ENCODE results near the gene NTF3.
"Not testable (repeated sequence)": the region's sequence is repeated elsewhere in the genome, so short reads cannot be mapped to it uniquely, and the experiment has no call there.

The NTF3 gene

DNA sequence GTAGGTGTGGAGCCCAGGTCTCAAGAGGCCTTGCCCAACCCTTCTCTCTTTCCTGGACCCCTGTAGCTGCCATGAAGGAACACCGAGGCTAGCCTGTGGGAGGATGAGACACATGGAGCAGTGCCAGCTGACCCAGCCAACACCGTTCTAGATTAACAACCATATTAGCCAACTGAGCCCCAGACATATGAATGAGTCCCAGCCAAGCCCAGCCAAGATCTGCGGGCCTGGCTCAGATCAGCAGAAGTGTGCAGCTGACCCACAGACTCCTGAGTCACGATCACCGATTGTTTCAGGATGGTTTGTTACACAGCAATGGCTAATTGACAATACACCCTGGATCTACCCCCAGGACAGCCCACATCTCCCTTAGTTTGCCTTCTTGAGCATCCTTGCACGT lies 82.1 kb downstream of the NTF3 start:
- DNase-seq, result no peak

DNA sequence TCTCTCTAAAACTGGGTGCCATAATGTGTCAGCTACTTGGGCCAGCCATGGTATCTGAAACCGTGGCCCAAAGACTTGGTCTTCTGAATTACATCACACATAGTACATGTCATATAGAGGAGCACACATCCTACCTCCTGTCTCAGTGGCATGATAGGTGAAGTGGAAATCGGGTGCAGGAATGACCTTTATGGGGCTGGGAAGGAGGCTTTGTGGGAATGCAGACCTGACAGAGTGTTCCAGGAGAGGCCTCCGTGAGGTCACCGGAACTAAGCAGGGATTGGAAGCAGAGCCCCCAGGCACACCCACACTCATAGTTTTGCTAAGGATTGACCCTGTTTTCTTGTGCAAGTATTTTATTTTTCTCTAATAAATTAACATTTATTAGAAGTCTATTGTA lies 82.6 kb downstream of the NTF3 start:
- no peak for DNase-seq

DNA sequence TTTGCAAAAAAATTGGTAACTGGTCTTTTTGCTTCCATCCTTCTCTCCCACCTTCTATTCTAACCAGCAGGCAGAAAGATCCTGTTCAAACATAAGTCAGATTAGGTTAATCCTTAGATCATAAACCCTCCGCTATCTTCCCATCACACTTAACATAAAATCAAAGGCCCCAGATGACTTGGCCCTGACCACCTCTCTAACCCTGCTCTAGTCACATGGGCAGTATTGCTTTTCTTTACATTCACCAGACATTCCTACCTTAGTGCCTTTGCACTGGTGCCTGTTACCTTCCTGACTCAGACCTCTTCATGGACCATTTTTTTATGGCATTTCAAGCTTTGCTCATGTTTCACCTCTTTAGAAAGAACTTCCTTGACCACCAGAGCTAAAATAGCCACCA lies 83.5 kb downstream of the NTF3 start:
- DNase-seq, result no peak

DNA sequence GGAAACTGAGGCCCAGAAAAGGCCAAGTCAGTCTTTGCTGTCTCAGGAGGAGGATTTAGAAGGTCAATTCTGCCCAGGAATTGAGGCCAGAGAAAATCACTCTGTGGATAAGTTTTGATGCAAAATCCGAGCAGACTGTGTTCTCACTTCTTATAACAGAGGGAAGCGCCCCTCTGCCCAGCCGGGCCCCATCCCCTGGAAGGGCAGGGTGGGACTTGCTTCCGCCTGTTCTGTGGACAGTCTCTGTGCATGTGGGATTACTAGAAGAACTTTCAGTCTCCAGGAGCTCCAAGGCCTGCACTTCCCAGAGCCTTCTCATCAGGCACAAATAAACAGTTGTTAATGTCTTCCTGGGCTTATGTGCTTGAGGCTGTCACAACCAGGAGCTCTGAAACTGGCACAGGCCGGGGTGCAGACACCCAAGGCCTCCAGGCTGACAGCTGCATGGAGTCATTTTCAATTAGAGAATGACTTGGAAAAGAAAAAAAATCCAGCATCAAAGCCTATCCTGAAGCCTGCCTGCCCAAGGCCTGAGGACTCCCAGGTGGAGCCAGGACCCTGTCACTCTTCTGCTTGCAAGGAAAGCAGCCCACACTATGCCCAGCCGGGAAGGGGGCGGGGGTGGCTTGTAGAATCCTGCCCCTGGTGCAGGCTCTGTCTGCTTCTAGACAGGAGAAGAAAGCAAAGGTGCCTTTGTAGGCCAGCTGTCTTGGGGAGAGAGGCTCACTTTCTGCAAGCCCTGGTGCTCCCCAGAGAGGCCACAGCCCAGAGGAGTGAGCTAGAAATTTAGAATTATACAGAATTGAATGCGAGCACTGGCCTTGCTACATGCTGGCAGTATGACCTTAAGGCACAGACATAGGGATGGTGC lies 84.7 kb downstream of the NTF3 start:
- no peak for DNase-seq

DNA sequence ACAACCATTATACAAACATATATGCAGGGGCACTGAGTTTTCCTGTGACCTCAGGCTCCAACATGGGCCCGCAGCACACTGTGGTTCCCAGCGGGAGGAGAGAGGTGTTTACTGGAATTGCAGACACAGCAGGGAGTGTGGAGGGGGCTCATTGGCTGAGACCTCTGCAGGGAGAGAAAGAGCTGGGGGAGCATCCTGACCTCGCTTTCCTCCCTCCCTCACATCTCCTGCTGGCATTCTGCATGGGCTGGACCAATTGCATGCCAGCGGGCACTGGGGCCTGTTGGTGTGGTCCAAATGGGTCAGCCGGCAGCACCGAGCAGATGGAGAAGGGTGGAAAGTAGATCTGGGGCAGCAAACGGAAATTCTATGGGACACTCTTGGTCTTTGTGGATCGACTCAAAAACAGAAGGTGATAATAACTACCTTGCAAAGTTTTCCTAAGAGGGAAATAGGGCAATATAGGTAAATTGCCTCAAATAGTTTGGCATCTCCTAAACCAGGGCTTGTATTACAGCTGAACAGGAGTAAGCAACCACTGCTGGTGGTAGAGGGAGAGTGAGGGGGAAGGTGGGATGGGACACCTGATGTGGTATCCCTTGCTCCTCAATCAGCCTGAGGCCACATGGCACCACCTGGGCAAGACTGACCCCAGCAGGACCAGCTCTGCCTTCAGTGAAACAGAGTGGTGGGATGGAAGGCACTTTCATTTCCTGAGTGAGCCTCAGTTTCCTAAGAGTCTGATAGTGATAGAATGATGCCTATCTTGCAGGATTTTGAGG lies 86.9 kb downstream of the NTF3 start:
- no peak for DNase-seq

DNA sequence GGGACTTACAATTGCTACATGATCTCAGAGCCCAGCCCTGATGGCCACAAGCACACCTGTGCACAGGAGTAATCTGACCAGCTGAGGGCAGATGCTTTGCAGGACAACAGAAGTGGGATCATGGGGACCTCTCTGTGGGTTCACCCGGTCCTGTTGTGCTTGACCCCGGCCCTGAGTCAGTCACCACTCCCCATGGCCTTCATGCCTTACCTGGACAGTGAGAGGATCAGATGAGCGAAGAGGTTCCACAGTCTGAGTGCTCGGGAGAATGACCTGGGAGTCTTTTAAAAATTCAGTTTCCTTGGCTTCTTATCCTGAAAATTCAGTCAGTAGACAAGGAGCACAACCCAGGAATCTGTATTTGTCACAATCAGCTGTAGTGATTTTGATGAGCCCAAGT lies 88.1 kb downstream of the NTF3 start:
- DNase-seq, result no peak

DNA sequence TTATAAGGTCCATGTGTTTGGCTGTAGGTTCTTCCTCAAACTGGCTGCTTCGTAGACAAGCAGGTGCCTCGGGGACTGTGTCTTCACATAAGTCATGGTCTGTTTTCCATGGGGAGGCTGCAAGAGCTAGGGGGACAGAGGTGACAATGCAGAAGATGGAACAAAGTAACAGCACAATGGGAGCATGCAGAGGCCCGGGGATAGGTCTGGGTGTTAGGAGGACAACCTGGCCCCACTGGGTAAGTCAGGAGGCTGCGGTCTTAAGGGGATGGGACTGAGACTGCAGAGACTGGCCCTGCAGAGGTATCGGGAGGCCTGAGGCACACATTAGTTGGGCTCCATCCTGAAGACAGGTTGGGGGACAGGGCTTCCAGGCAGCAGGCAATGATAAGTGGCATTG lies 88.9 kb downstream of the NTF3 start:
- DNase-seq, result no peak

DNA sequence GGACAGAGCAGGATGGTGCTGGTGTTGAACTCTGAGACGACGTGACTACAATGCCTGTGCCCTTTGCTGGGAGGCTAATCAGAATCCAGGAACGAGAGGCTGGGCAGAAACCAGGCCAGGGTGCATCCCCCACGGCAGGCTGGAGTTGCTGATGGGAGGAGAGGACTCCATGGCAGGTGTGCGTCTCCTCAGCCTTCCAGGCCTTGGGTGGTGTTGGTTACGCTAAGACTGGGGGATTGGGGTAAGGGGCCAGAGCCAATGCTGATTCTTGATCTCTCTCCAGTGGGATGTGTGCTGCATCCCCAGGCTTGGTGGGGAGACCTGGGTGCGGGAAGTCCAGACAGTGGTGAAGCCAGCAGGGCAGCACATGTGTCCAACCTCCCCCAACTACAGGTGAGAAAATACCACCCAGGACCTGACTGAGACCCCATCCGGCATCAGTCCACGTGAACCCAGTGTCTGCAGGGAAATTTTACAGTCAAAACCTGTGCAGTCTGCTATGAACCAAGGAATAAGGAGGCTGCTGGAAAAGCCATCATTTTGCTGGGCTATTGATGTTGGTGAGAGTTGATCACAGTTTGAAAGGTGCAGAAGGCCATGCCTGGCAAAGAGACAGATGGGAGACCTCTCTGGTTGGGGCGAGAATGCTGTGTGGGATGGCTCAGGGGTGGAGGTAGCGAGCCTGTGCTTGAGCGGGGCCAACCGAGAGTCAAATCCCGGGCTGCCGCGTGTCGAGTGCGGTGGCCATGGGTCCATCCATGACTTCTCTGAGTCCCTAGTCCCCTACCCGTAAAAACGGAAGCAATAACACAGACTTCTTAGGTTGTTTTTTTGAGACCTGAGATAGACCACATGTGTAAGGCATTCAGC lies 89.8 kb downstream of the NTF3 start:
- DNase-seq, result no peak

DNA sequence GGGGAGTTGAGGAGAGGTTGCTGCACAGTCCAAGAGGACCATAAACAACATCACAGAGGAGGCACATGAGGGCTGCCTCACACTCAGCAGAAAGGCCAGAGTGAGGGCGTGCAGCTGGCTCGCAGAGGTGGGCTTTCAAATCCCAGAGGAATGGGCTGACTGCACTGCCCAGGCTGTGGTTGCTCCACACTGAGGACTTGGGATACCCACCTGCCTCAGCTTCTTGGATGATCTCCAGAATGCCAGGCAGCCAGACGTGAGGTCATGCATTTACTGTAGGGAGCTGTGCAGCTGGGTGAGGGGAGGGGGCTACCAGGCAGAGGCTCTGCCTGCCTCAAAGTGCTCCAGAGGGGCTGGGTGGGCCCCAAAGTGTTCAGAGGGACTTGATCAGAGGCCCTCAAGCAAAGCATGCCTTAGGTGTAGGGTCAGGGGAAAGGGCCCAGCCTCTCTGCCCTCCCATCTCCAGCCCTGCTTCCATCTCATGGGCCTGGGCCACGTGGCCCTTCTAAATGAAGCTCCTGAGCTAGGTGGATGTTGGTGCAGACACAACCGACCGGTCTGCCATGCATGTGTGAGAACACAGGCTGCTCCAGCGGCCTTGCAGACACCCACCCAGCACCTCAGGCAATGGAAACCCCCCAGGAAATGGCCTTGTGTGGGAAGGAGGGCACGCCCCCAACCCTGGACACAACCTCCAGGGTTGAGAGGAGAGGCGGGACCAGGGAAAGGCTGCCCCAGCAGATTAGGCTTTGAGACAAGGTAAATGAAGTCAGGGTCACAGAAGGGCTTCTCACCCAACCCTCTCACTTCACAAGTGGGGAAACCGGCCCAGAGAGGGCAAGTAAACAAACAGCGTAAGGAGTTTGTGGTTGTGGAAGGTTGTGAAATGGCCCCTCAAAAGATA lies 90.8 kb downstream of the NTF3 start:
- DNase-seq, result no peak

DNA sequence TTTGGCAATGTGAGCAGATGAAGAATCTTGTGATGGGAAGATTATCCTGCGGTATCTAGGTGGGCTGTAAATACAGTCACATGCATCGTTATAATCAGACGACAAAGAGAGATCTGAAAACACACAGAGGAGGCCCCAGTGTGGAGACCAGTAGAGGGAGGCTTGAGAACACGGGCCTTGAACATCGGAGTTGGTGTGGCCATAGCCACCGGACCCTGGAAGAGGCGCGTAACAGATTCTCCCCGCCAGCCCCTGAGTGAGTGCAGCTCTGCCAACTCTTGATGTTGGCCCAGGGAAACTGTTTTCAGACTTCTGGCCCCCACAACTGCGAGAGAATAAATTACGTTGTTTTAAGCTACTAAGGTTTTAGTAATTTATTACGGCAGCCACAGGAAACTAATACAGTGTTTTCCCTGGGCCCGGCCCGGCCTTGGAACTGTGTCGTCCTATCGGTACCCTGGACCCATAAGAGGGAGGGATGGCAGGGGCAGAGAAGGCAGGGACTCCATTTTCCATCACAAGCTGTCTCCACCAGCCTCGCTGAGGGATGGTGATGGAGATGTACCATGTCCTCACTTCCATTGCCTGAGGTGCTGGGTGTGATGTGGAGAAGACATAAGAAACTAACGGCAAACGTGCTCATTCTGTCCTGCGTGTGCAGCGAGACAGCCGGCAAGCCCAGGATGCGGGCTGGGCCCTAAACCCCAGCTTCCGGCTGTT lies 91.6 kb downstream of the NTF3 start:
- no peak for DNase-seq

DNA sequence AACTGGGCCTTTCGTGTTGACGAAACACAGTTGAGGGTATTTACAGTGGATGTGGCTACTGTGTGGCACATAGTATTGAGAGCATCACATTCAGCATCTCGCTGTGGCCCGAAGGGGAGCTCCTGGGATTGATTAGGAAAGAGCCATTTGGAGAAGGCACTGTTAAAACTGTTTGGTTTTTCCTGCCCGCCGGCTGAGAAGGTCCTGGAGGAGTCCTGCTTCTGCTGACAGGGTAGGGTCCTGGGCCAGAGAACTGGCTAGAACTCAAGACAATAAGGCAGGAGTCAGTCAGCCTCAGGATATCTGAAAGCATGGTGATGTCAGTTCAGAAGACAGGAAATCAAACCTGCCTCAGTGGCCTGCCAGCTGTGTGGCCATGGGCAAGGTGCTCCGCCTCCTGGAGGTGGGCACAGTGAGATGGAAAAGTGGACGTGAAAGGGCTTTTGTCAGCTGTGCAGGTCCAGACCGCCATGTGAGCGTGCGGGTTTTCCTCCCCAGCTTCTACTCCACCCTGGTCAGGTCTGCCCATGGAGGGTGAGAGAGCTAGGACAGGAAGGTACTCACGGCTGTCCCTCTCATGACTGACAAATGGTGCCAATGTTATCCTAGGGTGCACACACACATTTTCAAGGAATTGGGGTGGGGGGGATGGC lies 92.3 kb downstream of the NTF3 start:
- no peak for DNase-seq

DNA sequence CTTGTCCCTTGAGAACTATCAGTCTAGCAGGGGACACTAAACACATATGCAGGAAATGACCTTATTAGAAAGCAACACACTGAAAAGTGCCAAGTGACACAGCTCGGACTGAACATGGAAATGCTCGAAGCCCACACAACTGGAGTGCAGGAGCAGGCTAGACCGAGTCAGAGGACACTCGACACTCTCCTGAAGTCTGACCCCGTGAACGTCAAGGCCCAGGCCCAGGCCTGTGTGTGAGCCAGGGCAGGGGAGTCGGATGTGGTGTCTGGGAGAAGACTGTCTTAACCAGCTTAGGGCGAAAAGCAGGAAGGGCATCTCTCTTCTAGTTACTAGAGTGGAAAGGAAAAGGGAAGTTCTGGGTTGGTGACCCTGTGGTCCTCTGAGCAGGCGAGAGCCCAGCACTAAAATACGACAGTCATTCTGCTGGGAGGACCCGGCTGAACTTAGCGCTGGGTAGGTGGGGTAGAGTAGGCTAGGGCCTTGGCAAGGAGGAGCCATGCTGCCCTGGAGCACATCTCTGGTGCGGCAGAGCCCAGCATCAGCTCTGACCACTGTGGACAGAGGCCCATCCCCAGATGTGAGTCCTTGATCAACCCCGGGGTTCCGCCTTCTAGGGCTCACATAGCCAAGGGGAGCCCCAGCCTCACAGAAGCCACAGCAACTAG lies 93.0 kb downstream of the NTF3 start:
- no peak for DNase-seq

DNA sequence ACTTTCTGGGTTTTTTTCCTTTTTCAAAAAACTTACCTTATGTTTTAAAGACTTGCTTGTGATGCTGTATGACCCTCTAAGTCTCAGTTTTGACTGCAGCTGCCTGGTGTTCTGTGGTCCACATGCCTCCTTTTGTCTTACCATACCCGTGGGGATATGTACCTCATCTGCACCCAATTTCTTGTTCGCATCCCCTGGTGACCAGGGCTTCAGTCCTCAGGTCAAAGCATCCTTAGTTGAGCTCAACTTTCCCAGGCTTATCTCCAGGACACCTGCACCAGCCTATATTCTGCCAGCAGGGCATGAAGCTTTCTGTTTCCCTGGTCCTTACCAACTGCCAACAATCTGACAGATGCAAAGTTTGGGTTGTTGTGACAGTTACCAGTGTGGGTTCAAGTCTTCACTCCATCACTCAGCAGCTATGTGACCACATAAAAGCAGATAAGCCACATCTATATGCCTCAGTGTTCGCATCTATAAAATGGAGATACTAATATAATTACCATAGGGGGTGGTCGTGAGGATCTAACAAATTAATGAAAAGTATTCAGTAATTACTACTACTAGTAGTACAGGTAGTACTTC lies 94.0 kb downstream of the NTF3 start:
- no peak for DNase-seq

DNA sequence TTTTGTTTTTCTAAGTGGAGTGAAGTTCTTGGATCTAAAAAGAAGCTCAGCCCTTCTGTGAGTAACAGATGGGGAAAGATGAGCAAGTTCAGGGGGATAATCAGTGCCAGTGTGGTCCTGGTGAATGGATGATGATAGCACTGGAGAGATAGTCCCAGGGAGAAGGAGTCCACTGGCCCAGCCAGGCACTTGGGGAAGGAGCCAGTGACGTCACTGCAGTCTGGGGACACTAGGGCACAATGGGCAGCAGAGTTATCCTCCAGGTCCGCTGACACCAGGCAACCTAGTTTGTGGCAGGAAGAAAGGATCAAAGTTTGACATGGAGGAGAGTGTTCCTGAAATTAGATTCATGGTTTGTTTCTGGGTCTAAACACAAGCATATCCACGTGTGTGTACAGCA lies 101.5 kb downstream of the NTF3 start:
- DNase-seq, result no peak

DNA sequence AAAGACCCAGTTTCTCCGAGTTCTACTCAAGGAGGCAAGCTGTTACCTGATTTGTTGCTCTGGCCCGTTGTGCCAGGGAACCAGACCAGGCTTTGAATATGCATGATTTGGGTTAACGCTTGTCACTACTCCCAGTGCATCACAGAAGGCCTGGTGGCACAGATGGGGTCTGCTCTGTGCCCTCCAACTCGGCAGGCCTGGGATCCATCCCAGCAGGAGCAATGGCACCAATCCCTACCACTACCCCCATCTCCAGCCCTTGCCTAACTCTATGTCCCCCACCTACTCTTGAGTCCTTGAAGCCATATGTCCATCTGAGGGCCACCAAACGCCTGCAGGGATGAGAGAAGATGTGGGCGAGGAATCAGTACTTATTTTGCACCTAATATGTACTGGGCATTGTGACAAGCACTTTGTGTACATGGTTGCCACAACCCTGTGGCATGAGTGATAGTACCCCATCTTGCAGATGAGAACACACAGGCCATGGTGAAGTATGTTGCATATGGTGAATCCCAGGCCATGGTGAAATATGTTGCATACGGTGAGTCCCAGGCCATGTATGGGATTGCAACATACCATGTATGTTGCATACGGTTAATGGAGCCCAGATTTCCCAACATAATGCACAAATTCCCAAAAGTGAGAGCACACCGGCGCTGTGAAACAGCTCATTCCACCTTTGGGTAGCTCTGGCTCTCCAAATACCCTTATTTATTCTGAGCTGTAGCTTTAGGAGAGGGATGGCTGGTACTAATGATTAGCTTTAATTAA lies 102.7 kb downstream of the NTF3 start:
- no peak for DNase-seq

DNA sequence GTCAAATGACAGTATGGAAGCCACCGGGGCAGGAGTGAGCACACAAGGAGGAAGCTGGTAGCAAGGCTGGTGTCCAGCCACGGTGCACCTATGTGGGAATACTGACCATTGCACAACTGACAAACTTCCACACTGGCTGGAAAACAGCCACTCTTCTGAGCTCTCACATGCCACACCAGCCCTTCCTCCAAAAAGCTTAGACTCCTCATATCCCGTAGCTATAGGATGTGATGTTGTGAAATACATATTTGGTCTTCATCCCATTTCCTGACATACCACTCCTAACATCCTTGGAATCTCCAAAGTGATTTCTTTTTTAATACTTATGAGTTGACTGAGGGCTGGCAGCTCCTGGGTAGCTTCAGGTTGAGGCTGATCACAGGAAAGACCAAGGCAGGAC lies 103.6 kb downstream of the NTF3 start:
- DNase-seq, result no peak

DNA sequence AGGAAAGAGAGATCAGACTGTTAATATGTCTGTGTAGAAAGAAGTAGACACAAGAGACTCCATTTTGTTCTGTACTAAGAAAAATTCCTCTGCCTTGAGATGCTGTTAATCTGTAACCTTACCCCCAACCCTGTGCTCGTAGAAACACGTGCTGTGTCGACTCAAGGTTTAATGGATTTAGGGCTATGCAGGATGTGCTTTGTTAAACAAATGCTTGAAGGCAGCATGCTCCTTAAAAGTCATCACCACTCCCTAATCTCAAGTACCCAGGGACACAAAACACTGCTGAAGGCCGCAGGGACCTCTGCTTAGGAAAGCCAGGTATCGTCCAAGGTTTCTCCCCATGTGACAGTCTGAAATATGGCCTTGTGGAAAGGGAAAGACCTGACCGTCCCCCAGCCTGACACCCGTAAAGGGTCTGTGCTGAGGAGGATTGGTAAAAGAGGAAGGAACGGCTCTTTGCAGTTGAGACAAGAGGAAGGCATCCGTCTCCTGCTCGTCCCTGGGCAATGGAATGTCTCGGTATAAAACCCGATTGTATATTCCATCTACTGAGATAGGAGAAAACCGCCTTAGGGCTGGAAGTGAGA lies 105.2 kb downstream of the NTF3 start:
- DNase-seq, result not testable (repeated sequence)

DNA sequence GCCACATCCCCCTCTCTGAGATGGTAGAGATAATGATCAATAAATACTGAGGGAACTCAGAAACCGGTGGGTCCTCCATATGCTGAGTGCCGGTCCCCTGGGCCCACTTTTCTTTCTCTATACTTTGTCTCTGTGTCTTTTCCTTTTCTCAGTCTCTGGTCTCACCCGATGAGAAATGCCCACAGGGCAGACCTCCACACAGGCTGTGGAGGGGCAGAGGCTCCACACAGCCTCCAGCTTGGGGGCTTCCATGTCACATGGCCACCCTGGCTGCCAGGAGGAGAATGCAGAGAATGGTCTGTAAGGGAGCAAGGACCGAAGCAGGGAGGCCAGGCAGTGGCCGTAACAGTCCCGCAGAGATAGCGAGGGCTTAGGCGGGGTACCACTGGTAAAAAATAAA lies 105.9 kb downstream of the NTF3 start:
- DNase-seq, result no peak

Data from T-helper 9 cell (primary cell).